ENCODE results near the gene GALK1. TPM values are rescaled to one million over a fixed set of nuclear protein-coding genes. Genes with fewer than 3 reads are reported as not detected.
A peak's percentile ranks its signal among the peaks of the same experiment; 100 is the strongest.

GALK1 gene
- total and polyA plus RNA-seq, 9 of the 15 experiments (the other 6 are each of a cell fraction or from before 2014, with no cell fraction given), result 0.45 to 51.6 (median 17.4) TPM

DNA sequence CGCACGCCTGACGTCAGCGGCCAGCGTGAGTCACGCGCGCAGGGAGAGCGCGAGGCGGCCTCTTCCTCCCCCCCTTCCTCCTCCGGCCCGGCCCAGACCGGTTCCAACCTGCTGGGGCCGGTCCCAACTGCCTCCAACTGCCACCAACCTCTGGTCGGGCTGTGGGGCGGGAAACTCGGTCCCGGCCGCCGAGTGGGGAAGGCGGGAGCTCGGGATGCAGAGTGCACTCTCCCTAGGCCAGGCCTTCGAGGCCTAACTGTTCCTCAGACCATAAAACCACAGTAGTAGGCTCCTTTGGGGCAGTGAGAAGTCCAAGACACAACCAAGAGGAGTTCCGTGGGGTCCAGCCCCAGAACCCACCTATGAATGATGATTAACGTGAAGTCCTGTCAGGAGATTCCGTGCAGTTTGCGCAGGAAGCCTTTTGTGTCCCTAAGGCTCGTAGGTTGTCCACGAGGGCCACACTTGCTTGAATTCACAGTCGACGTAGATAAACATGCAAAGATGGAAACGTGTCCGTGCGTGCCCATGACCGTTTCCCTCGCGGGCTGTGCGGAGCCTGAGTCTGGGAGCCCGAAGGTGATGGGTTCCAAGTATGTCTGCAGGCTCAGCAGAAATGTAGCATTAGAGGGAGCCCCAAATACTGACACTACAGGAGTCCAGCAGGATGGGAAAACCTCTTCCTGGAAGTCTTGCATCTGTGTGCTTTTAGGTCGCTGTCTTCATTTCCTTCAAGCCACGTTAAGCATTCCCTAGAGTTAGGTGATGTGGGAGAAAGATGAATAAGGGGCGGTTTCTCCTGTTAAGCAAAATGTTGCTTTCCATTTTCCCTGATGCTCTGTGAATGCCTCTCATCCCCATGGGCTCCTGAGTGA lies 20.3 kb upstream of the GALK1 start (continued):
- TF ChIP-seq CCNT2 (IDR thresholded peaks at IDR 0.05; ENCODE audit: borderline replicate concordance, extremely low read depth, insufficient read length, low read depth, low read length), result peak; percentile 97
- peak; percentile 12 for TF ChIP-seq FIP1L1 (IDR thresholded peaks at IDR 0.05; ENCODE audit: low read depth, low read length, poor library complexity, severe bottlenecking)
- no peak for TF ChIP-seq SNRNP70 (optimal IDR thresholded peaks at IDR 0.05; ENCODE audit: low read depth, low read length)
- peak; percentile 99 for TF ChIP-seq GATAD2A (IDR thresholded peaks at IDR 0.05)
- peak; percentile 67 for TF ChIP-seq SP1 (CRISPR knock-in tag; IDR thresholded peaks at IDR 0.05)
- TF ChIP-seq TBP (optimal IDR thresholded peaks at IDR 0.05; ENCODE audit: low read depth, low read length), result no peak
- TF ChIP-seq TSC22D4 (tag; IDR thresholded peaks at IDR 0.05), result no peak
- no peak for TF ChIP-seq EHMT2 (IDR thresholded peaks at IDR 0.05)
- no peak; the same call in 1 of the 2 replicates for TF ChIP-seq ZNF431 (CRISPR knock-in tag; IDR thresholded peaks at IDR 0.05)
- TF ChIP-seq, protein P1, sequence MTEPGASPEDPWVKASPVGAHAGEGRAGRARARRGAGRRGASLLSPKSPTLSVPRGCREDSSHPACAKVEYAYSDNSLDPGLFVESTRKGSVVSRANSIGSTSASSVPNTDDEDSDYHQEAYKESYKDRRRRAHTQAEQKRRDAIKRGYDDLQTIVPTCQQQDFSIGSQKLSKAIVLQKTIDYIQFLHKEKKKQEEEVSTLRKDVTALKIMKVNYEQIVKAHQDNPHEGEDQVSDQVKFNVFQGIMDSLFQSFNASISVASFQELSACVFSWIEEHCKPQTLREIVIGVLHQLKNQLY (CRISPR knock-in tag; conservative IDR thresholded peaks at IDR 0.05), result peak in 1 of 2 experiments; percentile 91; a peak in 2 of 4 replicates
- peak; percentile 69; the same call in 1 of the 2 replicates for TF ChIP-seq SOX6 (IDR thresholded peaks at IDR 0.05)
- no peak for TF ChIP-seq HMG20B (CRISPR knock-in tag; IDR thresholded peaks at IDR 0.05)
- TF ChIP-seq KLF6 (CRISPR knock-in tag; IDR thresholded peaks at IDR 0.05; ENCODE audit: borderline replicate concordance), result peak; percentile 96
- no peak for TF ChIP-seq ZNF551 (CRISPR knock-in tag; IDR thresholded peaks at IDR 0.05)
- TF ChIP-seq, protein P2, sequence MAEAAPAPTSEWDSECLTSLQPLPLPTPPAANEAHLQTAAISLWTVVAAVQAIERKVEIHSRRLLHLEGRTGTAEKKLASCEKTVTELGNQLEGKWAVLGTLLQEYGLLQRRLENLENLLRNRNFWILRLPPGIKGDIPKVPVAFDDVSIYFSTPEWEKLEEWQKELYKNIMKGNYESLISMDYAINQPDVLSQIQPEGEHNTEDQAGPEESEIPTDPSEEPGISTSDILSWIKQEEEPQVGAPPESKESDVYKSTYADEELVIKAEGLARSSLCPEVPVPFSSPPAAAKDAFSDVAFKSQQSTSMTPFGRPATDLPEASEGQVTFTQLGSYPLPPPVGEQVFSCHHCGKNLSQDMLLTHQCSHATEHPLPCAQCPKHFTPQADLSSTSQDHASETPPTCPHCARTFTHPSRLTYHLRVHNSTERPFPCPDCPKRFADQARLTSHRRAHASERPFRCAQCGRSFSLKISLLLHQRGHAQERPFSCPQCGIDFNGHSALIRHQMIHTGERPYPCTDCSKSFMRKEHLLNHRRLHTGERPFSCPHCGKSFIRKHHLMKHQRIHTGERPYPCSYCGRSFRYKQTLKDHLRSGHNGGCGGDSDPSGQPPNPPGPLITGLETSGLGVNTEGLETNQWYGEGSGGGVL (CRISPR knock-in tag; IDR thresholded peaks at IDR 0.05), result no peak
- TF ChIP-seq, protein P3, sequence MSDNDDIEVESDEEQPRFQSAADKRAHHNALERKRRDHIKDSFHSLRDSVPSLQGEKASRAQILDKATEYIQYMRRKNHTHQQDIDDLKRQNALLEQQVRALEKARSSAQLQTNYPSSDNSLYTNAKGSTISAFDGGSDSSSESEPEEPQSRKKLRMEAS (CRISPR knock-in tag; IDR thresholded peaks at IDR 0.05), result peak; percentile 91
- no peak for TF ChIP-seq NRF1 (conservative IDR thresholded peaks at IDR 0.05 in 1 of 2, IDR thresholded peaks at IDR 0.05 in 1 of 2)
- TF ChIP-seq HMGN3 (IDR thresholded peaks at IDR 0.05; ENCODE audit: borderline replicate concordance, extremely low read depth, insufficient read length, low read depth, low read length), result peak; percentile 96
- TF ChIP-seq, protein P4, sequence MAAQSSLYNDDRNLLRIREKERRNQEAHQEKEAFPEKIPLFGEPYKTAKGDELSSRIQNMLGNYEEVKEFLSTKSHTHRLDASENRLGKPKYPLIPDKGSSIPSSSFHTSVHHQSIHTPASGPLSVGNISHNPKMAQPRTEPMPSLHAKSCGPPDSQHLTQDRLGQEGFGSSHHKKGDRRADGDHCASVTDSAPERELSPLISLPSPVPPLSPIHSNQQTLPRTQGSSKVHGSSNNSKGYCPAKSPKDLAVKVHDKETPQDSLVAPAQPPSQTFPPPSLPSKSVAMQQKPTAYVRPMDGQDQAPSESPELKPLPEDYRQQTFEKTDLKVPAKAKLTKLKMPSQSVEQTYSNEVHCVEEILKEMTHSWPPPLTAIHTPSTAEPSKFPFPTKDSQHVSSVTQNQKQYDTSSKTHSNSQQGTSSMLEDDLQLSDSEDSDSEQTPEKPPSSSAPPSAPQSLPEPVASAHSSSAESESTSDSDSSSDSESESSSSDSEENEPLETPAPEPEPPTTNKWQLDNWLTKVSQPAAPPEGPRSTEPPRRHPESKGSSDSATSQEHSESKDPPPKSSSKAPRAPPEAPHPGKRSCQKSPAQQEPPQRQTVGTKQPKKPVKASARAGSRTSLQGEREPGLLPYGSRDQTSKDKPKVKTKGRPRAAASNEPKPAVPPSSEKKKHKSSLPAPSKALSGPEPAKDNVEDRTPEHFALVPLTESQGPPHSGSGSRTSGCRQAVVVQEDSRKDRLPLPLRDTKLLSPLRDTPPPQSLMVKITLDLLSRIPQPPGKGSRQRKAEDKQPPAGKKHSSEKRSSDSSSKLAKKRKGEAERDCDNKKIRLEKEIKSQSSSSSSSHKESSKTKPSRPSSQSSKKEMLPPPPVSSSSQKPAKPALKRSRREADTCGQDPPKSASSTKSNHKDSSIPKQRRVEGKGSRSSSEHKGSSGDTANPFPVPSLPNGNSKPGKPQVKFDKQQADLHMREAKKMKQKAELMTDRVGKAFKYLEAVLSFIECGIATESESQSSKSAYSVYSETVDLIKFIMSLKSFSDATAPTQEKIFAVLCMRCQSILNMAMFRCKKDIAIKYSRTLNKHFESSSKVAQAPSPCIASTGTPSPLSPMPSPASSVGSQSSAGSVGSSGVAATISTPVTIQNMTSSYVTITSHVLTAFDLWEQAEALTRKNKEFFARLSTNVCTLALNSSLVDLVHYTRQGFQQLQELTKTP (IDR thresholded peaks at IDR 0.05; ENCODE audit: low read depth in 1 of 2, partially characterized antibody in 2 of 2), result peak in 1 of 2 experiments; percentile 19
- TF ChIP-seq ZNF212 (CRISPR knock-in tag; IDR thresholded peaks at IDR 0.05), result 0 out of 2 replicates have a peak, but pooled peaks have one; percentile 31
- TF ChIP-seq ZEB2 (IDR thresholded peaks at IDR 0.05), result no peak

All from K562 (cell line).